GM18502 (cell line): Measurements from ENCODE around the gene RNPS1.
A peak's percentile ranks its signal among the peaks of the same experiment; 100 is the strongest.

ENCODE experiments used
- ATAC-seq: cut with Tn5 transposase; IDR thresholded peaks from one replicate; pipeline ENCODE4 v1.9.1; 2021; ENCODE audit warnings: mild to moderate bottlenecking; ENCODE audit not compliant: unreplicated experiment, poor library complexity

Gene RNPS1

DNA sequence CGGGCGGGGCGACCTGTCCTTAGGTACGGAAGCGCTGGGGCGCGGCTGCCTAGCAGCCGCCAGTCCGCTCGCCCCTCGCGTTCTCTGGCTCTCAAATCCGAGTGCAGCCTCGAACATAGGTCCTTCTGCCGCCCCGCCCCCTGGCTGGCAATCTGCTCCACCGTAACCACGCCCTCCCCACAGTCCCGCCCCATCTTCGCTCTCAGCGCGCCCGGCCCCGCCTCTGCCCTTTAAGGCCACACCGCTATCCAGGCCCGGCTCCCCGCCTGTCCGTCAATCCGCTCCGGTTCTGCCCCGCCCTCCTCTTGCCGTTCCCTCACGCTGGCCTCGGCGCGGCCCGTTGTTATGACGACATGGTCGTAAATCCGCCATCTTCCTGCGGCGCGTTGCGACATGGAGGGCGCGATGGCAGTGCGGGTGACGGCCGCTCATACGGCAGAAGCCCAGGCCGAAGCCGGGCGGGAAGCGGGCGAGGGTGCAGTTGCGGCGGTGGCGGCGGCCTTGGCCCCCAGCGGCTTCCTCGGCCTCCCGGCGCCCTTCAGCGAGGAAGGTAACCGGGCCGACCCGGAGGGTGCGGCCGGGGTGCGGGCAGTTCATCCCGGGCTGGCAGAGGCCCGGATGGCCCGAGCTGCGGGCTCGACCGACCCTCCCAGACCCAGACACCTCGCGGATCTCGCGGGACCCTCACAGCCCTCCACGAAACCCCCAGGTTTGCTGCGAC lies 44.5 kb downstream of the RNPS1 start, which contains the start of gene E4F1:
Gene E4F1, plus strand, starts transcription at position 371 of the 721 bp plus-strand sequence. Its CDS starts 23 bp downstream, at position 394.
- ATAC-seq: peak; percentile 93

DNA sequence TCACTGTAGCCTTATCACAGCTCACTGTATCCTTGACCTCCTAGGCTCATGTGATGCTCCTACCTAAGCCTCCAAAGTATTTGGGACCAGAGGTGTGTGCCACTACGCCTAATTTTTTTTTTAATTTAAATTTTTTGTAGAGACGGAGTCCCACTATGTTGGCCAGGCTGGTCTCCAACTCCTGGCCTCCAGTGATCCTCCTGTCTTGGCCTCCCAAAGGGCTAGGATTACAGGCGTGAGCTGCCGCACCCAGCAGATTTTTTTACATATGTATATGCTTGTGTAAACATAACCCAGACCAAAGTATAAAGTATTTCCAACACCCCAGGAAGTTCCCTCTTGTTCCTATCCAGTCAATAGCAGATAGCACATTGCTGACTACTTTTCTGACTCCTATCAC lies 51.6 kb downstream of the RNPS1 start:
- no peak for ATAC-seq

DNA sequence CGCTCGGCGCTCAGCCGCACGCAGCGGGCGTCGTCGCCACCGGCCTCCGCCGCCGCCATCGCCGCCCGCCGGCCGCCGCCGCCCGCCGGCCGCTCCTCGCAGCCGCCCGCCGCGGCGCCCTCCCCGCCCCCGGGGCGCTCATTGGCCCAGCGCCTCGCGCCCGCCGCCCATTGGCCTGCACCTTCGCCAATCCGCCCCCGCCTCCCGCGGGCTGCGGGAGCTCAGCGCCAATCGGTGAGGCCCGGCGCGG lies 53.3 kb downstream of the RNPS1 start, which contains the start of gene PGP:
Gene PGP, minus strand, starts transcription at position 122 of the 250 bp plus-strand sequence. Its CDS starts 63 bp downstream, at position 59.
- ATAC-seq: peak; percentile 87

DNA sequence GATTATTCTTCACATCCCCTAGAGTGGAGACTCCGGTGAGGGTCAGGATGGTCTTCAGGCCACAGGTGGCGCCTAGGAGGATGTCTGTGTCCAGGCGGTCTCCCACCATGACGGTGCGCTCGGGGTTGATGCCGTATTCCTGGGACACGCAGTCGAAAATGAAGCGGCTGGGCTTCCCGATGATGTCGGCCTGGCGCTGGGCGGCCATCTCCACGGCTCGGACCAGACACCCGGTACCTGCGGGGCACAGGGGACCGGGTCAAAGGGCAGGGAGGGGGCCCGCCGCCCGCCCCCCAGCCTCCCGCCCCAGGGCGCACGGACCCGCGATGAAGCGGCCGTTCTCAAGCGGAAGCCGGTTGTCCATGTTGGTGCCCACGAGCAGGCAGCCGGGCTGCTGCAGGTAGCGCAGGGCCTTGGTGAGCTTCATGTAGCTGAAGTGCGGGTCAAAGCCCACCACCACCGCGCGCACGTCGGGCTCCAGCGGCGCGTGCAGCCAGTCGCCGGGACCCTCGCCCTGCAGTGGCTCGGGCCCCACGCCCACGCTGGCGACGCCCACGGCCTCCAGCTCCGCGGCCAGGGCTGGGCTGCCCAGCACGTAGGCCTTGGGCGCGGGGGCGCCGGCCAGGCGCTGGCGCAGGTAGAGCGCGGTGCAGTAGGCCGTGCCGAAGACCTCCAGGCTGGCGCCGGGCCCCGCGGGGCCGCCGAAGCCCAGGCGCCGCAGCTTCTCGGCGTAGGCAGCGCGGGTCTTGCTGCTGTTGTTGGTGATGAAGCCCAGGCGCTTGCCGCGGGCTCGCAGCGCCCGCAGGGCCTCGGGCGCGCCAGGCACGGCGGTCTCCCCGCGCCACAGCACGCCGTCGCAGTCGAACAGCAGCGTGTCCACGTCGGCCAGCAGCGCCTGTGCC lies 53.9 kb downstream of the RNPS1 start:
- ATAC-seq: peak; percentile 19

DNA sequence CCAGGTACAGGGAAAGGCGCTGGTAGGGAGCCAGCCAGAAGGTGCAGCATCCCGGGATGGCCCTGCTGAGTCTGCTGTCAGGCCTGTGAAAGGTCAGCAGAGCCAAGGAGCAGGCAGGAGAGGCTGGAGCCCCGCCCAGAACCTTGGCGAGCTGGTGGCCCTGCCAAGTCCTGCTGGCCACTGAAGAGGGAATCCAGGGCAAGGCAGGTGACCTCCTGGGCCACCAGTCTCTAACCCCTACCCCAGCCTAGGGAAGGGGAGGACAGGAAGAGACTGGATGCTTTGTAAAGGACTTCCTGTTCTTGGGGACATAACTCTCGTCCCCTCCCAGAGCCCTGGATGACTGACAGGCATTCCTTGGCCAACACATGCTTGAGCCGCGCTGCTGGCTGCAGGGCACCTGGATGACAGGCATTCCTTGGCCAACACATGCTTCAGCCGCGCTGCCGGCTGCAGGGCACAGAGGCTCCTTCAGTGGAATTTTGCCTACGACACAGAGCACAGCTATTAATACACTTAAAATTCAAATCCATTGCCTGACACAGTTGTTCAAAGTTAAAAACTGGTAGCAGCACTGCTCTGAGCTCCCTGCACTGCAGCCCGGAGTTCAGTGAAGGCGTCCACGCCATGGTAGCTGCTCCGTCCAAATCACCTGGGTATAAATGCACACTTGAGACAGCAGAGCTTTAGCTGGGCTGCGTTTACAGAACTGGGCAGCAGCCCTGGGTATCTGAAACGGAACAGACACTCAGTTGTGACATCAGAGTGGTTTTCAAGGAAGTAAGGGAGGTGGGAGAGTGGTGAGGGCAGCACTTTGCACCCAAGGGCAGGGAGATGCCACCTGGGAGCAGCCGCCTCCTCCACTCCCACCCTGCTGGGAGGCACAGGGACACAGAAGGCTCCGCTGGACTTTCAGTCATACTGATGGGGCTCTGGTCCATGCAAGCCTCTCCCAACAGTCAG lies 55.3 kb downstream of the RNPS1 start:
- no peak for ATAC-seq

DNA sequence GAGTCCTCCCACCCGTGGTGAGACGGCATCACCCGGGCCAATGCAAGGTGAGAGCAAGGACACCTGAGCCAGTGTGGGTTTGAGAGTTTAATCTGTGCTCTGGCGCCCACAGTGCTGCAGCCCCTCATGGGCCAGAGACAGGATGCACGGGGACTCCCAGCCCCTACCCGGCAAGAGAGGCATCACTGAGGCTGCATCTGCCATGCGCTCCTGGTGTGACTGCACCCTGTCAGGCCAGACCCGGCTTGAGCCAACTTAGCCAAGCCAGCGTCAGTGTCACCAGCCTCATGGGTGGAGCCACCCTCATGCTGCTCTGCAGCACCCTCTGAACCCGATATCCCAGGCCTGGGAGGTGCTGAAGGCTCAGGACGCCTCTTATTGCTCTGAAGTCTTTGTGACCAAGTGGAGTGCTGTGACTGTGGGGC lies 56.0 kb downstream of the RNPS1 start:
- no peak for ATAC-seq

DNA sequence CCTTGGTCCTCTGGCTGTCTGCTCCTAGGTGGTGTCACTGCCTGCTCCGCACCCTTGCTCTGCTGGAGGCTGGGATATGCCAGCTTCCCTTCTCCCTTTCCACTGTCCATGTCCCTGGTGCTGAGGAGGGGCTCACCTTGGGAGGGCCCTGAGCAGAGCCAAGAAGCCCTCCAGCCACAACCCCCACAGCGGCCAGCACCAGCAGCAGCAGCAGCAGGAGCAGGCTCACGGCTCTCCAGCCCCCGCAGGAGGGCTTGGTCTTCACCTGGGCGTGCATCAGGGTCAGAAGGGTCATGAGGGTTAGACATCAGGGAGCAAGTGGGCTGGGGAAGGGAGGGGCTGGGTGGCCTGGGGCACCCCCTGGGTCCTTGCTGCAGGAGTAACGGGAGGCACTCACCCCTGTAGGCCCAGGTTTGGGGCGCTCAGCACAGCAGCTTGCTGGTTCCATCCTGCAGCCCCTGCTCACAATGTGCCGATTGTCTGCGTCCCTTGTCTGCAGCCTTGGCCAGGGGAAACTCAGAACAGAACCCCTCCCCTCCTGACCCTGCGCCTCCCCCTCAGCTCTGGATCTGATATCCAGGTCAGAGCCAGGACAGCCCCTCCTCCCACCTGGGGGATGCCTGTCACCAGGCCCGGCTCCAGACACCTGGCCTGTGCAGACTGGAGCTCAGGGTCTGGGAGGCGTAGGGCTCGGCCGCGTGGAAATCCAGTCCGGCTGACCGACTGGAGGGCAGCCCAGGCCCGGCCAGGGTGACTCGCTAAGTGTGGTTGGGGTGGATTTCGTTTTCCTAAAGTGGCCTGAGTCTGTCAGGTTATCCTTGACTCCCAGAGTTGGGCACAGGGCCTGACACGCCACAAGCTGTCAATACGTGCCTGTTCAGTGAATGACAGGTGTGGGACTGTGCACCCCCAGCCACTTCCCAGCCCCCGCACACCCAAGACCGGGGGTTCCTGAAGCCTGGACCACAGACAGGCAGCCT lies 57.2 kb downstream of the RNPS1 start, which contains the start of gene BRICD5:
Gene BRICD5, minus strand, starts transcription at position 478 of the 980 bp plus-strand sequence. Its CDS starts 30 bp downstream, at position 448.
- ATAC-seq: no peak

DNA sequence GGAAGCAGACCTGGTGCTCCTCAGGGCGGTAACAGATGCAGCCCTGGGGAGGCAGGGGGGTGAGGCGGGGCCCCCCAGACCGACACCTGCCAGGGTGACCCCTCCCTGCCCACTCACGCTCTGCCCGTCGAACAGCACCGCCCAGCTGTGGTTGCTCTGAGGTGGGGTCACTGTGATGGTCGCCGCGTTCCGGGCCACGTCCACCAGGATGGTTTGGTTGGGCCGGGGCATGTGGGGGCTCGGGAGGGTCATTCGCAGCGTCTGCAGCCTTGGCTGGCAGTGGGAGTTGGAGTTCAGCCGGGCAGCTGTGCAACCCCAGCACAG lies 58.0 kb downstream of the RNPS1 start:
- ATAC-seq: no peak

DNA sequence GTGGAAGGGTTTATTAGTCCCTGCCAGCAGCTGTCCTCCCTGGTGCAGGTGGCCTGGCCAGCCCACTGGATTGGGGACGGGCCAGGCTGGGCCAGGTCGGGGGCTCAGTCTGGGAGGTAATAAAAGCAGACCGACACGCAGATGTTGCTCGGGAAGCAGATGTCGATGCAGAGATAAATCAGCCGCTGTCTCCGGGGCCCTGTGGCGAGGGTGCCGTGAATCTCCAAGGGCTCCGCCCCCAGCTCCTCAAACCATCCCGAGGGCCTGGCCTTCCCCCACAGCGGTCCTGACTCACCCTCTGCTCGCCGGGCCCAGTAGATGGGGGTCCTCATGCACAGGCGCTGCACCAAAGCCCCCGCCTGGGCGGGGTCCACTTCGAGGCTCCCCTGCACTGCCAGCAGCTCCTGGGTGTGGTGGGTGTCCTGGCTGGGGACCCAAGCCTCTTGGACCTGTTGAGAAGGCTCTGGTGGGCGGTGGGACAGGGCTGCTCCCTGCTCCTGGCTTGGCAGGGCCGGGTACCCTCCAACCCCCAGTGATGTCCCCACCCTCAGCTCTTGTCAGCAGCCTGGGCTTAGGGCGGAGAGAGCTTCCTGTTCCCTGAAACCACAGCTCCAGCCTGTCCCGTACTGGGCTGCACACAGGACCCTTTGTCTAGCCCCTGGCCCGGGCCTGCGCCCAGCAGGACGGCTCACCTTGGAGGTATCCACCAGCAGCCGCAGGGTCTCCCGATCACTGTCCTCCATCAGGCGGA lies 58.5 kb downstream of the RNPS1 start:
- ATAC-seq: no peak

DNA sequence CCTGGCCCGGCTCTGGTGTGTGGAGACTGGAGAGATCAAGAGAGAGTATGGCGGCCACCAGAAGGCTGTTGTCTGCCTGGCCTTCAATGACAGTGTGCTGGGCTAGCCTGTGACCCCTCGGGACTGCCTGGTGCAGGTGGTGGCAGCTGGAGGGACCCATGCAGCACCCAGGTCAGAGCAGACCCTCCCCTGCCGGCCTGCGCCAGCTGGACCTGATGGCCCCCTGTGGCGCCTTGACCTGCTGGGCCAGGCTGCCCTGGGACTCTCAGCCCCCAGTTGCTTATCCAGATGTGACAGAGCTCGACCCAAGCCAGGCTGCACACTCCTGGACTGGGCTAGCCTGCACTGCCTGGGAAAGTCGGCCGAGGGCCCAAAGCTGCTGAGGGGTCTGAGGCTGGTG lies 59.2 kb downstream of the RNPS1 start:
- no peak for ATAC-seq

DNA sequence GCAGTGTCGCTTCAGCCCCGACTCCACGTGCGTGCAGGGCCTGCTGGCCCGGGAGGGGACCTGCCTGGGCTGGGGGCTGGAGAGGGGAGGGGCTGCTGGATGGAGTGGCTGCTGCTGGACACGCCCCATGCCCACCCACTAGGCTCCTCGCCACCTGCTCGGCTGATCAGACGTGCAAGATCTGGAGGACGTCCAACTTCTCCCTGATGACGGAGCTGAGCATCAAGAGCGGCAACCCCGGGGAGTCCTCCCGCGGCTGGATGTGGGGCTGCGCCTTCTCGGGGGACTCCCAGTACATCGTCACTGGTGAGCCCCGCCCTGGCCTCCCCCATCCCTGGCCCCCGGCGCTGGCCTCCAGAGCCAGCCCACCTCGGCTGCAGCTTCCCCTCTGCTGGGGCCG lies 59.6 kb downstream of the RNPS1 start:
- ATAC-seq: no peak

DNA sequence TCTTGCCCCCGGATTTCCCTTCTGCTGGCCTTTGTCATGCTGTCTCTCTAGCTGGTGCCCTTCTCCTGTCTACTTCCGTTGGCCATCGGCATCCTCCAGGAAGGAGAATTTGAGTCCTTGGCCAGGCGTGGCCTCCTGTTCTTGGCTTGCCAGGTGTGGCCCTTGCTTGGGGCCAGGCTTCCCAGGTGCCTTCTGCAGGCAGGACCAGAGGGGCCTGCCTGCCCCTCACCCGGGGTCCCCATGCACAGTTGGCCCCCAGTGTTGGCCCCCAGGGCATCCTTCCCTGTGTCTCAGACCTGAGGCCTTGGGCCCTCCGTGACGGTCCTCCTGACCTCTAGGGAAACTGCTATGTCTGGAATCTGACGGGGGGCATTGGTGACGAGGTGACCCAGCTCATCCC lies 60.1 kb downstream of the RNPS1 start:
- no peak for ATAC-seq

DNA sequence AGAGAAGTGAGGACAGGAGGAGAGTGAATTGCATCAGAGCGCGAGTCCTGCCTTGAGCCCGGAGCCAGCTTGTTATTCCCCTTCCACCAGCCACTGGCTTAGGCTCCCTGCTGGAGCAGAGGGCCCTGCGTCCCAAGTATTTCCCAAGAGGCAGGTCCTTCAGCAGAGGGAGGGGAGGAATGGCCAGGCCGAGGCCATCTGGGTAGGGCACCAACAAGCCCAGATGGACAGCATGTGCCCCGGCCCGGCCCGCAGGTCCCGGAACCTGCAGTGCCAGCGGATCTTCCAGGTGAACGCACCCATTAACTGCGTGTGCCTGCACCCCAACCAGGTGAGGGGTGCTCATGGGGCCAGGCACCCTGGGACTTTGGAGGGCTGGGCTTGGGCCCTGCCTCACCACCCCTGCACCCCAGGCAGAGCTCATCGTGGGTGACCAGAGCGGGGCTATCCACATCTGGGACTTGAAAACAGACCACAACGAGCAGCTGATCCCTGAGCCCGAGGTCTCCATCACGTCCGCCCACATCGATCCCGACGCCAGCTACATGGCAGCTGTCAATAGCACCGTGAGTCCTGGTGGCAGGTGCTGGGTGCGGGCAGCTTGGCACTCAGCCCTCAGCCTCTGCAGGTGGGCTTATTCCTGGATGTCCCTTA lies 61.0 kb downstream of the RNPS1 start:
- ATAC-seq: no peak

DNA sequence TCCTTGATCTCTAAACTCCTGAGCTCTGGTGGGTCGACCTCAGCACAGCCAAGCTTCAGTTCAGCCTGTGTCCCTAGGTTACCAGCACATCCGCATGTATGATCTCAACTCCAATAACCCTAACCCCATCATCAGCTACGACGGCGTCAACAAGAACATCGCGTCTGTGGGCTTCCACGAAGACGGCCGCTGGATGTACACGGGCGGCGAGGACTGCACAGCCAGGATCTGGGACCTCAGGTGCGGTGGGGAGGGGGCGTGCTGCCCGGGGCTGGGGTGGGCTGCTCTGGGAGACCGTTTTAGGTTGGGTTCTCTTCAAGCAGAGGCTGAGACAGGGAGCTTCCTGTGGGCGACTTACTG lies 61.5 kb downstream of the RNPS1 start:
- no peak for ATAC-seq

DNA sequence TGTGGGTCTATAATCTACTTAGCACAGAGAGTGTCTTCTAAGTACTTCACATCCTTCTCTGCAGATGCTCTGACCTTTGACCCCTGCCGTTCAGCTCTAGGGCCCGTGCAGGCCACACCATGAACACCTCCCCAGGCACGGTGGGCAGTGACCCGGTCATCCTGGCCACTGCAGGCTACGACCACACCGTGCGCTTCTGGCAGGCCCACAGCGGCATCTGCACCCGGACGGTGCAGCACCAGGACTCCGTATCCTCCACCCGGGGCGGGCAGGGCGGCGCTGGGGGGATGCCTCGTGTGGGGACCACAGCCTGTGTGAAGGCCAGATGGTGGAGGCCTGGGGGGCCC lies 62.0 kb downstream of the RNPS1 start:
- ATAC-seq: peak; percentile 14

DNA sequence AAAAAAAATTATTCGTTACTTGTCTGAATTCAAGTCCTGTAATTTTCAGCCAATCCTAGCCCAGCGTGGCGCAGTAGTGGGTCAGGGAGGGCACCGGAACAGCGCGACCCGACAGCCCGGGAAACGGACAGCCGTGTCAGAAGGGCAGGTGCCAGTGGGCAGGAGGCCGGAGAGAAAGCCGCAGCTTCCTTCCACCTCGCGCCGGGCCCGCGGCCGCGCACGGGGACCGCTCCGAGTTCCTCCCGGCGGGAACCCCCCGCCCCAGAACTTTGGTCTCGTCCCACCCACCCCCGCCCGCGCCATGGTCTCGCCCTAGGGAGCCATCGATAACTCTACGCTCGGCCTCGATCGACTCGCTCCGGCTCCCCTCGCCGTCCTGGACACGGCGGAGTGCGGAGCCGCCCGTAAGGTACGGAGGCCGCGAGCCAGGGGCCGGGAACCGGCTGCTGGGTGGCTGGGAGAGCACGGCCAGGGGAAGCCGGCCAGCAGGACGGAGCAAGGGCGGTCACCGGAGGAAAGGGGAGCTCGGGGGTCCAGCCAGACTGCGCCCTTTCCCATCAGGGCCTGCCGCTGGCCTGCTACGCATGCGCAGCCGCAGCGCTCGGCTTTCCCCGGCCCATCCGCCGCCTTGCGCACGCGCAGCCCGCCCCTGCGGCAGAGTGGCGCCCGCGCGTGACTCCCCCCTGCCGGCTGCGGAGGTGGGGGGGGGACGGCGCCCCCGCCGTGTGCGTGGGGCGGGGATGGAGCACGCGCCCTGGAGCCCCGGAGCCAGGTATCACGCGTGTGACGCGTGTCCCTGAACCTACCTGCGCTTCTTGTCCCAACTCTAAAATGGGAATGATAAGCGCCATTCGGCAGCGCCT lies 62.6 kb downstream of the RNPS1 start, which contains the start of gene MLST8:
Gene MLST8, plus strand, starts transcription at position 351 of the 863 bp plus-strand sequence. CDS start 632 bp downstream, outside the sequence.
- peak; percentile 74 for ATAC-seq

DNA sequence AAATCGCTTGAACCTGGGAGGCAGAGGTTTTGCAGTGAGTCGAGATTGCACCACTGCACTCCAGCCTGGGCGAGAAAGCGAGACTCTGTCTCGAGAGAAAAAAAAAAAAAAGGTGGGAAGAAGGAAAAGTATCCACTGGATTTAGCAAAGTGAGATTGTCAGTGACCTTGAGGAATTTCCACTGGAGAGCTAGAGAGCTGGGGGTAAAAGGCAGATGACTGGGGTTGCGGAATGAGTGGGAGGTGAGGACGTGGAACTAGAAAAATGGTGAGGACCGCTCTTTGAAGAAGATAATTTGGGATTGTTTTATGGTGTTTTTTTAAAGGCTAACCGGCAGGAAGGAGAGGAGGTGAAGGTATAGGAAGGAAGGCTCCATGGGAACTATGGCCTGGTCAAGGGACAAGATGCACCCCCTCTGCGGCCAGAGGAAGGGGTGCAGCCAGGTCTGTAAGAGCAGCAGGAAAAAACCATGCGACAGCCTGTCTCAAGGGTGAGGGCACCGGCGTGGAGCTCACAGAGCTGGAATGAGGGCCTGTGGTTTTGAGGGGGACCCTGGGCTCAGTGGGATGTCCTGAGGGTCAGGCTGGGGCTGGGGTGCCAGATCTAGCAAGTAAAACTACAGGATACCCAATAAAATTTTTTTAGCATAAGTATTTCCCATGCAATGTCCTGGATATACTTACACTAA lies 63.4 kb downstream of the RNPS1 start:
- no peak for ATAC-seq
